Activated CD8-positive, alpha-beta memory T cell treated with anti-CD3 and anti-CD28 coated beads for 36 hours (primary cell): ENCODE results near the gene OR2J1. TPM values are rescaled to one million over a fixed set of nuclear protein-coding genes. Genes with fewer than 3 reads are reported as not detected.
"Not testable (repeated sequence)": the region's sequence is repeated elsewhere in the genome, so short reads cannot be mapped to it uniquely, and the experiment has no call there.

ENCODE experiments used
- CTCF ChIA-PET: fragments of 350-600 bp; sonication (Branson Sonifier 250); formaldehyde crosslinking; loops from one replicate; lab custom pipeline; 2021; ENCODE audit warnings: antibody characterized with exemption; lab: Charles Lee
- POLR2A ChIA-PET: fragments of 350-600 bp; sonication (Branson Sonifier 250); formaldehyde crosslinking; loops from one replicate; lab custom pipeline; 2021; ENCODE audit warnings: antibody characterized with exemption; lab: Charles Lee
- total RNA-seq, 2 experiments: library from RNA; stranded (reverse); gene quantifications; one replicate each; pipeline ENCODE4 v1.2.3, GENCODE V29; 2021

Gene OR2J1
- total RNA-seq: not detected

GRCh38 chr6:29099190-29099589 lies at the start of gene OR2J1:
TSS of gene OR2J1 (plus strand) at chr6:29099490. CDS start at chr6:29100943, 1,453 bp downstream.
- CTCF ChIA-PET: no interaction called here
- POLR2A ChIA-PET: no interaction called here

GRCh38 chr6:29051680-29052079 lies 47.6 kb upstream of the OR2J1 start:
- ChIA-PET POLR2A (no interaction called here), CTCF (no interaction called here)

DNA sequence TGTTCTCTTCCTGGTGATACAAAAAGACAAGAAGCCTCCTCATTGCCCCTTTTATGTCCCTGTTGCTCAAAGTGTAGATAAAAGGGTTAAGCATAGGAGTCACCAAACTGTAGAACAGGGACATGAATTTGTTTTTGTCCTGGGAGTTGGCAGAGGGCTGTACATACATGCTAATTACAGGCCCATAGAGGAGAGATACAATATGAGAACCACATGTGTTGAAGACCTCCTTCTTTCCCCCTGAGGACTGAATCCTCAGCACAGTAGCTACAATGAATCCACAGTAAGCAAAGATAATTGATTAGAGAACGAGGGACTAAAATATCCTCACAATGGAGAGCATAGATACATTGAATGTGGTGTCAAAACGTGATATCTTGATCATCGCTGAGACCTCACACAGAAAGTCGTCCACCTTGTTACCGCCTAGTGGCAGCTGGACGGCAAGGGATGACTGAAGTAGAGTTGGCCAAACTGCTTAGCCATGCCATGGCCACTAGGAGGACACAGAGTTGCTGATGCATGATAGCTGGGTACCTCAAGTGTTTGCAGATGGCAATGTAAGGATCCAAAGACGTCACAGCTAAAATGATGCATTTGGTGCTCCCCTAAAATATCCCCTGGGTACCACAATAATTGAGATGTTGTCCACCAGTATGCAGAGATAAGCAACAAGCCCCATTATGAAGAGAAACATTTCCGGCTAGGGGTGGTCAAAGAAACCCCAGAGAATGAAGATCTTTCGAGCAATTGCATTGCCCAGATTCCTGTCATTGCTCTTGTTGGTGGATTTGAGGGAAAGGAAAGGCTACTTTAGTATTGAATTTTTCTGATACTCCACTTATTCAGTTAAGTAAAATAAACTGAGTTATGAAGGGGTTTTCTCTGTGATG lies 27.2 kb upstream of the OR2J1 start:
- CTCF ChIA-PET: no interaction called here
- POLR2A ChIA-PET: no interaction called here

DNA sequence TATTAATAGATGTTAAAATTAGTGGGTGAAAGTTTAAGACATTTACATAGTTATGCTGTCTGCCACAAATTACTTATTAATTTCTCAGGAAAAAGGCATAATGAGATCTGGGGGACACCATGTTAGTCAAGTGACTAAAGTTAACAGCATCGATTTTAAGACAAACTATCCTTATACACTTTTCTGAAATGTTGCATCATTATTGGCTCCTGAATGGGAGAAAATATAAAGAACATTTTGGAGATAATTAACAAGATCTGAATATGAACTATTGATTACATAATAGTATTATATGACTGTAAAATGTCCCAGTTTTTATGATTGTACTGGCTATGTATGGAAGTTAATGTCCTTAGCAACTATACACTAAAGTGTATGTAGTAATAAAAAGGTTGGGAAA lies 20.1 kb upstream of the OR2J1 start:
- ChIA-PET CTCF (no interaction called here), POLR2A (no interaction called here)

DNA sequence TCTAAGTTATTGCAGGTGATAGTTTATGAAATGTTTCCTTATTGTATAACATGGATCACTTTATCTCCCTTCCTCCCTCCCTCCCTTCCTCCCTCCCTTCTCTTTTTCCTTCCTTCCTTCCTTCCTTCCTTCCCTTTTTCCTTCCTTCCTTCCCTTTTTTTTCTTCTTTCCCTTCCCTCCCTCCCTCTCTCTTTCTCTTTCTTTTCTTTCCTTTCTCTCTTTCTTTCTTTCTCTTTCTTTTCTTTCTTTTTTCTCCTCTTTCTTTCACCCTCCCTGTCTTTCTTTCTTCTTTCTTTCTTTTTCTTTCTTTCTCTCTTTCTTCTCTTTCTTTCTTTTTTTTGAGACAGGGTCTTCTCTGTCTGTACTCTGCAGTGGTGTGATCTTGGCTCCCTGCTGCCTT lies 18.0 kb upstream of the OR2J1 start:
- ChIA-PET POLR2A (no interaction called here), CTCF (no interaction called here)

- ChIA-PET CTCF (no interaction called here), POLR2A (no interaction called here)
These were observed 16.8 kb upstream of the OR2J1 start for GRCh38 chr6:29082457-29082856.

- POLR2A ChIA-PET: no interaction called here
- CTCF ChIA-PET: no interaction called here
These were observed 12.1 kb upstream of the OR2J1 start, which contains the start of gene OR2B3 for GRCh38 chr6:29087213-29087612. TSS of gene OR2B3 (minus strand) at chr6:29087313. CDS start at chr6:29087248, 65 bp downstream.

DNA sequence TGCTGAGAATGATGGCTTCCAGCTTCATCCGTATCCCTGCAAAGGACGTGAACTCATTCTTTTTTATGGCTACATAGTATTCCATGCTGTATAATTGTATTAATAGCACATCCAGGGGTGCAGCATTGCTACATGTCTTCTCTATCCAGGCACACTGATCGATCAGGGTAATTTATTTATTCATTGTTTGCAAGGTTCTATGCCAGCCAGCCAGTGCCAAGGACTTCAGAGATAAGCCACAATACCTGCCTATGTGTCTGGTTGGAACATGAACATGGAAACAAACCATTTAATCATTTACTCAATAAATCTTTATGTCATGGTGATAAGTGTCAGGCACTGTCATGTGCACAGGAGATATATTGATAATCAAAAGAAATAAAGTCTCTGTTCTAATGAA lies 6.3 kb upstream of the OR2J1 start:
- CTCF ChIA-PET: no interaction called here
- POLR2A ChIA-PET: no interaction called here

GRCh38 chr6:29097803-29098202 lies 1.5 kb upstream of the OR2J1 start:
- ChIA-PET CTCF (no interaction called here), POLR2A (no interaction called here)

DNA sequence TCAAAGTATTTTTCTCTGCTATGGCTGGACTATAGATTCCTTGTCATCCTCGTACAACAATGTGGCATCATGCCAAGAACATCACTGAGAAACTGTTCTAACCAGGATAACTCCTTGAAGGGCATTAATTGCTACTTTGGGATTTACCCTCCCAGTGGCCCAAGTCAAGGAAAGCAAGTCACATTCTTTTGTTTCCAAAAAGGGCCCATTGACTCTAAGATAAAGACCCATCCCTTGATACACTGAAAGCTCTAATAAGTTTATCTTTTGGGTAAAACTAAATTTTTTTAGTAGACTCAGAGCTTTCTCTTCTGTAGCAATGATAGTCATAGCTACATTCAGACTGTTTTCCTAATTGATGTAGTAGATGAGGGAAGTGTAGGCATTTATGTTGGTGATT lies 8.5 kb downstream of the OR2J1 start, which contains the start of gene OR2J3:
Gene OR2J3, plus strand, starts transcription at position 301 of the 400 bp plus-strand sequence. CDS start 3,833 bp downstream, outside the sequence.
- ChIA-PET CTCF (interaction anchor here (0.5 kb wide), 1 partner anchor 24 kb away, joined by 4 read pairs; no protein-coding TSS in a partner anchor), POLR2A (no interaction called here)

DNA sequence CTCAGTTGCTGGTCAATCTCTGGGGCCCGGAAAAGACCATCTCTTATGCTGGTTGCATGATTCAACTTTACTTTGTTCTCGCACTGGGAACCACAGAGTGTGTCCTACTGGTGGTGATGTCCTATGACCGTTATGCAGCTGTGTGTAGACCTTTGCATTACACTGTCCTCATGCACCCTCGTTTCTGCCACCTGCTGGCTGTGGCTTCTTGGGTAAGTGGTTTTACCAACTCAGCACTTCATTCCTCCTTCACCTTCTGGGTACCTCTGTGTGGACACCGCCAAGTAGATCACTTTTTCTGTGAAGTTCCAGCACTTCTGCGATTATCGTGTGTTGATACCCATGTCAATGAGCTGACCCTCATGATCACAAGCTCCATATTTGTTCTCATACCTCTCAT lies 12.8 kb downstream of the OR2J1 start:
- CTCF ChIA-PET: no interaction called here
- POLR2A ChIA-PET: no interaction called here

GRCh38 chr6:29114964-29115363 lies 15.7 kb downstream of the OR2J1 start:
- CTCF ChIA-PET, POLR2A ChIA-PET: not testable (repeated sequence)

DNA sequence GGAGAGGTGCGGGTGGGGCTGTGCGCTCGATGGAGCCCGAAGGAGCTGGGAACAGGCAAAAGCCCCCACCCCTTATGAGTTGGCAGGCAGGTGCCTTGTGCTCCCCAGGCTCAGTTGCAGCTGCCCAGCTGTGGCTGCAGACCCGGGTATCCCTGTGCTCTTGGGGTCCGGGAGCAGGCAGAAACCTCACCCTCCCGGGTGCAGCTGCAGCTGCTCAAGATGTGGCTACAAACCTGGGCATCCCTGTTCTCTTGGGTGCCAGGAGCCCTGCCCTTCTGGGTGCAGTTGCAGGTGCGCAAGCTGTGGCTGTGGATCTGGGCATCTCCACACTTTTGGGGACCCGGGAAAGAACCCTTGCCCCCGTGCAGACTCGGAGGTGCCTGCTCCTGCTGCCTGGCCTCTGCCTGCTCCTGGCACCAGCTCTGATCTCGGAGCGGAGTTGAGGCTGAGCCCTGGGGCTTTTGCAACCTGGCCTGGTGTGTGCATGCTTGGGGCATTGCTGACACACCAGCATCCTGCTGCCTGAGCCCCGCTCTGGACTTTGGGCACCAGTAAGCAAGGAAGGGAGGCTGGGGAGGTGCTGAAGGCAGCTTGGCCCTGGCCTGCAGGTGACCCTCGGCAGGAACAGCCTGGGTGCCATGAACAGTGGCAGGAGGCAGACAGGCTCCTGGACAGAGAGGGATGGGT lies 30.2 kb downstream of the OR2J1 start:
- CTCF ChIA-PET: no interaction called here
- POLR2A ChIA-PET: no interaction called here

DNA sequence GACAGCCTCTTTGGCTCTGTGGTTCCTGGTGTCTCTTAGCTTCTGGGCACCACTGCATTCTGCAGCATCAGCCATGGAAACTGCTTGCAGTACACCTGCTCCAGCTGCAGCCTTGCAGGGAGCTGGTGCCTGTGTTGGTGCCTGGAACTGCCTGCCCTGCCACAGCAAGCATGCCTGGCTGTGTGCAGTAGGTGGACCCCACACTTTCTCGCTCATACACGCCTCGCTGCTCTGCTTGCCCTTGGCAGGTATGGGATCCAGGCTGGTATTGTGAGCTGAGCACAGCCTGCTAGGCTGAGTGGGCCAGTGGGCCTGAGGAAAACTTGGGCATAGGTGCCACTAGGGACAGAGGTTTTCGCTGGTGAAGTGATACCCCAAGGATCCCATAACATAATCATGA lies 31.4 kb downstream of the OR2J1 start:
- CTCF ChIA-PET: no interaction called here
- POLR2A ChIA-PET: no interaction called here

- ChIA-PET CTCF (no interaction called here), POLR2A (no interaction called here)
These were observed 32.4 kb downstream of the OR2J1 start for GRCh38 chr6:29131691-29132090.

- POLR2A ChIA-PET: no interaction called here
- CTCF ChIA-PET: no interaction called here
These were observed 38.4 kb downstream of the OR2J1 start for GRCh38 chr6:29137724-29138123.

GRCh38 chr6:29141606-29142005 lies 42.3 kb downstream of the OR2J1 start:
- POLR2A ChIA-PET: no interaction called here
- CTCF ChIA-PET: no interaction called here

DNA sequence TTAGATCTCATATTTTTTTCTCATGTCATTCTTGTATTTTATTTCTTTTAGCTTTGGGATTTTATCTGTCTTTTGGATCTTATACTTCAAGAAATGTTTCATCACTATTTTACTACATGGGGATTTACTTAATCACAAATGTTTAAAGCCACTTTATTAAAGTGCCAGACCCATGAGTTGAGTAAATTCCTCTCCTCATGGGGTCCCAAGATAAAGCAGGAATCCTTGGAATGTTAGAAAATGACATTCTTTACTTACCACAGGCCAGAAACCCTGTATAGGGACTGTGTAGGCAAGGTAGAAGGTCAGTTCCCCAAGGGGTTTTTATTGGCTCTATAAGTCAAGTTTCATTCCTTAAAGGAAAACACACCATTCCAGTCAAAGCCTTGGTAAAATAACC lies 43.0 kb downstream of the OR2J1 start:
- POLR2A ChIA-PET: no interaction called here
- CTCF ChIA-PET: no interaction called here

DNA sequence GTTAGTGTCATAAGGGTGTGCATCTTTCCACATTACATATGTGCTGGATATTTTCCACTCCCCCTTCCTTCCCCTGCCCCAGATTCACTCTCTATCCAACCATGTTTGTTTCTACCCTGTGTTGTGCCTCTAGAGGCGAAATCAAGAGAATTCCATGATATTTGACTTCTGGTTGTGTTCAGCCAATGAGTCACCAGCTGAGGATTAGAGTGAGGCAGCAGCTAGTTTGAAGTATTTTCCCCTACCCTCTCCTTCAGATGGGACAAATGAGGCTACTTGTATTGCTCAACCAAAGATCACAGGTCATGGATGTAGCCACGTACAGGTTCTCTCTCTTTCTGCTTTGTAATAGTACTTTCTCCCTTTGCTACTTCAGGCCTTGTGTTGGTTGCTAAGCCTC lies 46.9 kb downstream of the OR2J1 start:
- ChIA-PET CTCF (no interaction called here), POLR2A (no interaction called here)

GRCh38 chr6:29147074-29147473 lies 47.8 kb downstream of the OR2J1 start:
- CTCF ChIA-PET: no interaction called here
- POLR2A ChIA-PET: no interaction called here

- POLR2A ChIA-PET, CTCF ChIA-PET: not testable (repeated sequence)
These were observed 50.2 kb downstream of the OR2J1 start for GRCh38 chr6:29149444-29149843.
